Neural progenitor cell (in vitro differentiated cells): ENCODE measurements around the gene PARP16. TPM values are rescaled to one million over a fixed set of nuclear protein-coding genes. Genes with fewer than 3 reads are reported as not detected.
A peak's percentile ranks its signal among the peaks of the same experiment; 100 is the strongest.

Experiments used
- DNase-seq: peaks from one replicate; pipeline ENCODE4 v3.0.0-alpha.2; 2016; ENCODE audit warnings: low spot score
- H2AFZ ChIP-seq: fragments of 200-600 bp; sonication (generic); replicated peaks from 2 replicates; pipeline ENCODE4 v1.6.1; 2016; ENCODE audit warnings: antibody characterized with exemption
- H3F3A ChIP-seq: fragments of 200-600 bp; sonication (generic); 2 replicates; pipeline ENCODE4 v1.6.1; 2016; ENCODE audit warnings: antibody characterized with exemption, low read depth
- H3K27ac ChIP-seq: fragments of 200-600 bp; sonication (generic); 2 replicates; pipeline ENCODE4 v1.5.1; 2016; ENCODE audit warnings: mild to moderate bottlenecking
- H3K27me3 ChIP-seq: fragments of 200-600 bp; sonication (generic); 2 replicates; pipeline ENCODE4 v1.6.1; 2016; ENCODE audit warnings: mild to moderate bottlenecking, moderate library complexity
- H3K36me3 ChIP-seq: fragments of 200-600 bp; sonication (generic); 2 replicates; pipeline ENCODE4 v1.5.1; 2016
- H3K4me1 ChIP-seq: fragments of 200-600 bp; sonication (generic); 2 replicates; pipeline ENCODE4 v1.6.1; 2016; ENCODE audit warnings: mixed run types
- H3K4me2 ChIP-seq: fragments of 200-600 bp; sonication (generic); 2 replicates; pipeline ENCODE4 v1.6.1; 2016
- H3K4me3 ChIP-seq: fragments of 200-600 bp; sonication (generic); 2 replicates; pipeline ENCODE4 v1.5.1; 2016
- H3K79me2 ChIP-seq: fragments of 200-600 bp; sonication (generic); 2 replicates; pipeline ENCODE4 v1.6.1; 2016; ENCODE audit warnings: low read depth
- H3K9ac ChIP-seq: fragments of 200-600 bp; sonication (generic); 2 replicates; pipeline ENCODE4 v1.6.1; 2016
- H3K9me3 ChIP-seq: fragments of 200-600 bp; sonication (generic); 2 replicates; pipeline ENCODE4 v1.5.1; 2016; ENCODE audit warnings: low read depth
- H4K20me1 ChIP-seq: fragments of 200-600 bp; sonication (generic); 2 replicates; pipeline ENCODE4 v1.6.1; 2016; ENCODE audit warnings: low read depth
- H3K27ac Mint-ChIP-seq: 3 replicates; pipeline ENCODE4 v1.8.0; 2021; ENCODE audit warnings: mixed read lengths
- H3K27me3 Mint-ChIP-seq: 2 replicates; pipeline ENCODE4 v1.8.0; 2022; ENCODE audit warnings: low read depth, mild to moderate bottlenecking, inconsistent platforms, moderate library complexity, mixed read lengths; ENCODE audit not compliant: insufficient read depth
- H3K36me3 Mint-ChIP-seq: 3 replicates; pipeline ENCODE4 v1.8.0; 2021; ENCODE audit warnings: mixed read lengths
- H3K4me1 Mint-ChIP-seq: 3 replicates; pipeline ENCODE4 v1.8.0; 2021; ENCODE audit warnings: mixed read lengths
- H3K4me3 Mint-ChIP-seq: 3 replicates; pipeline ENCODE4 v1.8.0; 2021; ENCODE audit warnings: mild to moderate bottlenecking, moderate library complexity, mixed read lengths
- H3K9me3 Mint-ChIP-seq: 3 replicates; pipeline ENCODE4 v1.8.0; 2020; ENCODE audit warnings: mixed read lengths
- CTCF ChIP-seq: fragments of 200-600 bp; sonication (generic); IDR thresholded peaks from 2 replicates; pipeline ENCODE4 v1.5.1; 2017; ENCODE audit warnings: antibody characterized with exemption, mild to moderate bottlenecking
- EZH2 ChIP-seq: fragments of 200-600 bp; sonication (generic); IDR thresholded peaks from 2 replicates; pipeline ENCODE4 v1.6.1; 2017; ENCODE audit warnings: antibody characterized with exemption, mild to moderate bottlenecking, moderate library complexity
- EZH2phosphoT487 ChIP-seq: fragments of 200-600 bp; sonication (generic); IDR thresholded peaks from 2 replicates; pipeline ENCODE4 v1.6.1; 2017; ENCODE audit warnings: antibody characterized with exemption
- total RNA-seq: library from RNA; depleted of rRNA; stranded (reverse); fragments of >200 nt; gene quantifications from 2 replicates; pipeline ENCODE4 v1.2.3, GENCODE V29; 2015; ENCODE audit warnings: low replicate concordance

Gene PARP16
- total RNA-seq, 1 donor from 2014 or later: 5.7 TPM

GRCh38 chr15:65300924-65301441 lies 14.3 kb upstream of the PARP16 start:
- Histone ChIP-seq H2AFZ (no peak overlapping the region), H3K79me2 (no peaks in the 10 kb centered on the region), H3K4me2 (peak overlapping the region; percentile 50), H3K9me3 (no peaks in the 10 kb centered on the region), H3K27ac (no peak overlapping the region), H3K4me1 (peaks cover 9% of the 10 kb centered on the region), H3K9ac (no peak overlapping the region), H4K20me1 (no peaks in the 10 kb centered on the region), H3F3A (peaks cover 58% of the 10 kb centered on the region), H3K36me3 (no peaks in the 10 kb centered on the region), H3K4me3 (peak overlapping the region; percentile 19), H3K27me3 (no peaks in the 10 kb centered on the region)
- Mint-ChIP-seq H3K36me3 (no peaks in the 10 kb centered on the region), H3K4me3 (no peak overlapping the region), H3K9me3 (no peaks in the 10 kb centered on the region), H3K27me3 (peaks cover 9% of the 10 kb centered on the region), H3K4me1 (peaks cover 51% of the 10 kb centered on the region), H3K27ac (no peak overlapping the region)
- TF ChIP-seq EZH2 (no peak), CTCF (no peak), EZH2phosphoT487 (no peak)
- peak; percentile 75 for DNase-seq

- peaks cover 44% of the 10 kb centered on the region for H3K4me1 Mint-ChIP-seq
- peak overlapping the region; percentile 62 for H3K4me3 Mint-ChIP-seq
Measured at GRCh38 chr15:65298731-65299130, 12.0 kb upstream of the PARP16 start.

GRCh38 chr15:65292938-65293518 lies 6.3 kb upstream of the PARP16 start:
- Mint-ChIP-seq H3K27ac (no peak overlapping the region), H3K4me1 (peaks cover 23% of the 10 kb centered on the region), H3K4me3 (no peak overlapping the region), H3K27me3 (peaks cover 11% of the 10 kb centered on the region), H3K9me3 (no peaks in the 10 kb centered on the region), H3K36me3 (no peaks in the 10 kb centered on the region)
- Histone ChIP-seq H3K27ac (no peak overlapping the region), H3K4me2 (no peak overlapping the region), H3K79me2 (no peaks in the 10 kb centered on the region), H4K20me1 (no peaks in the 10 kb centered on the region), H3K9me3 (no peaks in the 10 kb centered on the region), H3F3A (peaks cover 44% of the 10 kb centered on the region), H3K4me1 (no peaks in the 10 kb centered on the region), H3K27me3 (peaks cover 2% of the 10 kb centered on the region), H2AFZ (no peak overlapping the region), H3K4me3 (no peak overlapping the region), H3K36me3 (no peaks in the 10 kb centered on the region), H3K9ac (no peak overlapping the region)
- TF ChIP-seq EZH2phosphoT487: no peak
- TF ChIP-seq EZH2: no peak
- TF ChIP-seq CTCF: no peak
- no peak for DNase-seq

More at GRCh38 chr15:65298731-65299130, 12.0 kb upstream of the PARP16 start:
- Histone ChIP-seq H4K20me1 (no peaks in the 10 kb centered on the region), H3K9me3 (no peaks in the 10 kb centered on the region), H3K4me3 (no peak overlapping the region), H3K4me2 (no peak overlapping the region), H3K36me3 (no peaks in the 10 kb centered on the region), H3K79me2 (no peaks in the 10 kb centered on the region), H3K27ac (no peak overlapping the region), H3F3A (peaks cover 49% of the 10 kb centered on the region), H2AFZ (no peak overlapping the region), H3K9ac (no peak overlapping the region), H3K4me1 (peaks cover 5% of the 10 kb centered on the region), H3K27me3 (no peaks in the 10 kb centered on the region)
- peaks cover 9% of the 10 kb centered on the region for H3K27me3 Mint-ChIP-seq
- no peaks in the 10 kb centered on the region for H3K9me3 Mint-ChIP-seq
- TF ChIP-seq CTCF (no peak), EZH2 (no peak), EZH2phosphoT487 (no peak)
- H3K36me3 Mint-ChIP-seq: no peaks in the 10 kb centered on the region
- DNase-seq: no peak
- peak overlapping the region; percentile 94 for H3K27ac Mint-ChIP-seq
